PFSK-1 (cell line): ENCODE results near the gene CLEC17A. TPM values are rescaled to one million over a fixed set of nuclear protein-coding genes. Genes with fewer than 3 reads are reported as not detected.

Experiments used
- FOXP2 ChIP-seq: optimal IDR thresholded peaks from 2 replicates; pipeline ENCODE3; 2011; ENCODE audit warnings: borderline replicate concordance, control low read depth, inconsistent platforms; ENCODE audit not compliant: insufficient read depth; ENCODE audit errors: extremely low read length, extremely low read depth
- POLR2AphosphoS5 ChIP-seq: IDR thresholded peaks from 2 replicates; pipeline ENCODE4 v1.6.1; 2012; ENCODE audit warnings: low read depth, mild to moderate bottlenecking, control low read depth, low read length, moderate library complexity
- SIN3A ChIP-seq: IDR thresholded peaks from 2 replicates; pipeline ENCODE4 v1.6.1; 2012; ENCODE audit warnings: mild to moderate bottlenecking, low read length, moderate library complexity, borderline replicate concordance; ENCODE audit not compliant: insufficient read depth
- TAF1 ChIP-seq: IDR thresholded peaks from 2 replicates; pipeline ENCODE4 v1.6.1; 2012; ENCODE audit warnings: low read length, control low read depth, borderline replicate concordance; ENCODE audit not compliant: insufficient read depth
- polyA plus RNA-seq: library from polyadenylated mRNA; unstranded; fragments of >200 nt; gene quantifications from one replicate; pipeline ENCODE4 v1.2.1, GENCODE V29; 2012; ENCODE audit warnings: low read depth, missing spikeins; ENCODE audit not compliant: insufficient read length
- TF ChIP-seq, protein P1 (sequence below), 2 experiments: IDR thresholded peaks; 2 replicates each; pipeline versions ENCODE4 v1.6.1 to v1.8.0; 2011 to 2012; ENCODE audit warnings: low read depth in 2 of 2, low read length in 2 of 2, control low read depth in 1 of 2, inconsistent platforms in 1 of 2, mild to moderate bottlenecking in 1 of 2, moderate library complexity in 1 of 2; ENCODE audit not compliant: insufficient read depth in 1 of 2

The CLEC17A gene, protein sequence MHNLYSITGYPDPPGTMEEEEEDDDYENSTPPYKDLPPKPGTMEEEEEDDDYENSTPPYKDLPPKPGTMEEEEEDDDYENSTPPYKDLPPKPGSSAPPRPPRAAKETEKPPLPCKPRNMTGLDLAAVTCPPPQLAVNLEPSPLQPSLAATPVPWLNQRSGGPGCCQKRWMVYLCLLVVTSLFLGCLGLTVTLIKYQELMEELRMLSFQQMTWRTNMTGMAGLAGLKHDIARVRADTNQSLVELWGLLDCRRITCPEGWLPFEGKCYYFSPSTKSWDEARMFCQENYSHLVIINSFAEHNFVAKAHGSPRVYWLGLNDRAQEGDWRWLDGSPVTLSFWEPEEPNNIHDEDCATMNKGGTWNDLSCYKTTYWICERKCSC
- polyA plus RNA-seq = not detected

DNA sequence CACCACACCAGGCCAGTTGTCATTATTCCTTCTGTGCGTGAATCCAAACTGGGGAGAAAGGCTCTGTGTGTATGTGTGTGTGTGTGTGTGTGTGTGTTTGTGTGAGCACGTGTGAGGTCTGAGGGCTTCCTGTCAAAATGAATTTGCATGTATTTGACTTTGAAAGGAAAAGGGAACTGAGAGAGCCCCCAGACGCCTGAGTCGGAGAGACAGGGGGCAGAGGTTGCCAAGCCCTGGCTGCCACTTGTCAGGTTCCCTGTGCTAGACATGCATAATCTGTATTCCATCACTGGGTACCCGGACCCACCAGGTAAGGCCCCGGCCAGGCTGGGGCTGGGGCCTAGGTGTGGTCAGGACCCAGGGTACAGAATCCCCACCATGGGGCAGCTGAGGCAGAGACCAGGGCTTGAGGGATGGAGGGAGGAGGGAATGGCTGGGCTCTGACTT is at the start of gene CLEC17A:
TSS of gene CLEC17A (plus strand) at position 191 of the 447 bp plus-strand sequence. CDS start at position 268, 77 bp downstream.
- TF ChIP-seq, protein P1, sequence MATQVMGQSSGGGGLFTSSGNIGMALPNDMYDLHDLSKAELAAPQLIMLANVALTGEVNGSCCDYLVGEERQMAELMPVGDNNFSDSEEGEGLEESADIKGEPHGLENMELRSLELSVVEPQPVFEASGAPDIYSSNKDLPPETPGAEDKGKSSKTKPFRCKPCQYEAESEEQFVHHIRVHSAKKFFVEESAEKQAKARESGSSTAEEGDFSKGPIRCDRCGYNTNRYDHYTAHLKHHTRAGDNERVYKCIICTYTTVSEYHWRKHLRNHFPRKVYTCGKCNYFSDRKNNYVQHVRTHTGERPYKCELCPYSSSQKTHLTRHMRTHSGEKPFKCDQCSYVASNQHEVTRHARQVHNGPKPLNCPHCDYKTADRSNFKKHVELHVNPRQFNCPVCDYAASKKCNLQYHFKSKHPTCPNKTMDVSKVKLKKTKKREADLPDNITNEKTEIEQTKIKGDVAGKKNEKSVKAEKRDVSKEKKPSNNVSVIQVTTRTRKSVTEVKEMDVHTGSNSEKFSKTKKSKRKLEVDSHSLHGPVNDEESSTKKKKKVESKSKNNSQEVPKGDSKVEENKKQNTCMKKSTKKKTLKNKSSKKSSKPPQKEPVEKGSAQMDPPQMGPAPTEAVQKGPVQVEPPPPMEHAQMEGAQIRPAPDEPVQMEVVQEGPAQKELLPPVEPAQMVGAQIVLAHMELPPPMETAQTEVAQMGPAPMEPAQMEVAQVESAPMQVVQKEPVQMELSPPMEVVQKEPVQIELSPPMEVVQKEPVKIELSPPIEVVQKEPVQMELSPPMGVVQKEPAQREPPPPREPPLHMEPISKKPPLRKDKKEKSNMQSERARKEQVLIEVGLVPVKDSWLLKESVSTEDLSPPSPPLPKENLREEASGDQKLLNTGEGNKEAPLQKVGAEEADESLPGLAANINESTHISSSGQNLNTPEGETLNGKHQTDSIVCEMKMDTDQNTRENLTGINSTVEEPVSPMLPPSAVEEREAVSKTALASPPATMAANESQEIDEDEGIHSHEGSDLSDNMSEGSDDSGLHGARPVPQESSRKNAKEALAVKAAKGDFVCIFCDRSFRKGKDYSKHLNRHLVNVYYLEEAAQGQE (IDR thresholded peaks at IDR 0.05; ENCODE audit: insufficient read depth in 1 of 2, low read depth in 2 of 2, low read length in 2 of 2) = no peak
- TF ChIP-seq SIN3A (no peak), TAF1 (no peak), FOXP2 (no peak), POLR2AphosphoS5 (no peak)

DNA sequence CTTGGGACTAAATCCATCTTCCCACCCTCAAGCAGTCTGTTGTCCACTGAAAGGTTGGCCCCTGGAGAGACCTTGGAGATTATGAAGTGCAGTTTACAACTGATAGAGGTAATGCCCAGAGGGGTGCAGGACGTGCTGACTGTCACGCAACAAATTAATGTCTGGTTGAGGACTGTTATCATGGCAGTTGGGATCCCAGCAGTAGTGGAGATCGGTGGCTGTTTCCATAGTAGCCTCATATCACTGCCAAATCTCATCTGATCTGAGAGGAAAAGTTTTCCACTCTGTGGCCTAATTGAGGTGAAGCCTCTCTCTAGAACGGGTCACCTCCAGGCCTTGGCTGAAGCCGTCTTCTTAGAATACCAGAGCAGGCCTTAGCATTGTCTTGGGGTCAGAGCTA is 49.4 kb upstream of the CLEC17A start:
- TF ChIP-seq TAF1 = no peak
- TF ChIP-seq POLR2AphosphoS5 = no peak
- TF ChIP-seq SIN3A = no peak
- TF ChIP-seq, protein P1 (IDR thresholded peaks at IDR 0.05; ENCODE audit: insufficient read depth in 1 of 2, low read depth in 2 of 2, low read length in 2 of 2) = no peak
- TF ChIP-seq FOXP2 = no peak

DNA sequence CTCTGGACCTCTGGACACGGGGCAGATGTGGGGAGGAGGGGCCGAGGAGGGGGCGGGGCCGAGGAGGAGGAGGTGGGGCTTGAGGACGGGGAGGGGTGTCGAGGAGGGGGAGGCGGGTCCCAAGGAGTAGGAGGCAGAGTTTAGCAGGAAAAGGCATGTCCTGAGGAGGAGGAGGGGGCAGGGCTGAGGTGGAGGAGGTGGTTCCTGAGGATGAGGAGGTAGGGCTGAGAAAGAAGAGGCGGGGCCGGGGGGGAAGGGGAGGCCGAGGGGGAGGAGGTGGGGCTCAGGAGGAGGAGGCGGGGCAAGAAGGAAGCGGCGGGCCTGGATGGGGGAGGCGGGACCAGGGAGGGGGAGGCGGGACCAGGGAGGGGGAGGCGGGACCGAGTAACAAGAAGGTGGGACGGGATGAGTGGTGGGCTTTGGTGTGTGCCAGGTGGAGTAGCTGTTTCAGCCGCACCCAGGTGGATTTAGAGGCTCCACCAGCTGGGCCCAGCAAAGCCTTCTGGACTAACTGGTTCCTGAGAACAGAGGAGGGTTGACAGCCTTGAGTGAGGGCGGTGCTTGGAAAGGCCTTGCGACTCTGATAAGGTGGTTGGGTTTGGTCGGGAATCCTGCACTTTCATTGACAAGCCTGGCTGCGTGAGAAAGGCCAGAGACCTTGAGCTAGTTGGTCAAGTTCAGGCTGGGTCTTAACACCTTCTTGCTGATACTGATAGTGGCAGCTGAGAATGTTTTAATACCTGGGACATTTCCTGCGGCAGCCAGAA is 45.8 kb upstream of the CLEC17A start:
- TF ChIP-seq, protein P1 (IDR thresholded peaks at IDR 0.05; ENCODE audit: insufficient read depth in 1 of 2, low read depth in 2 of 2, low read length in 2 of 2) = no peak
- TF ChIP-seq FOXP2 (no peak), TAF1 (no peak), SIN3A (no peak), POLR2AphosphoS5 (no peak)

DNA sequence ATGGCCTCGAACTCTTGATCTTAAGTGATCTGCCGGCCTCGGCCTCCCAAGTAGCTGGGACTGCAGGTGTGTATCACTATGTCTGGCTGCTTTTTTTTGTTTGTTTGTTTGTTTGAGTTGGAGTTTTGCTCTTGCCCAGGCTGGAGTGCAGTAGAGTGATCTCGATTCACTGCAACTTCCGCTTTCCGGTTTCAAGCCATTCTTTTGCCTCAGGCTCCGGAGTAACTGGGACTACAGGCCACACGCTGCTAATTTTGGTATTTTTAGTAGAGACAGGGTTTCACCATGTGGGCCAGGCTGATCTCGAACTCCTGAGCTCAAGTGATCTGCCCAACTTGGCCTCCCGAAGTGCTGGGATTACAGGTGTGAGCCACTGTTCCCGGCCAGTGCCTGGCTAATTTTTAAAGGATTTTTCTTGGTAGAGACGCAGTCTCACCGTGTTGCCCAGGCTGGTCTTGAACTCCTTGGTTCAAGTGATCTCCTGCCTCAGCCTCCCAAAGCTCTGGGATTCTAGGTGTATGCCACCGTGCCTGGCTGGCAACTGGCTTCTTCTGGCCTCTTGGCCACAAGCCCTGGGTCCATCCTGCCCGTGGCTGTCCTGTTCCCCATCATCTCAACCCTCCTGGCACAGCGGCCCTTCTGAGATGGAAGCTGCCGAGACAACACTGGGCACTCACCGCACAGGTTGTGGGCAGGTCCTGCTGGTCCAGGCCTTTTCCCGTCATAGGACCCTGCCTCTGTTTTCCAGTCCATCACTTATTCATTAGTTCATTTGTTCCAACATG is 42.0 kb upstream of the CLEC17A start:
- no peak for TF ChIP-seq POLR2AphosphoS5
- TF ChIP-seq, protein P1 (IDR thresholded peaks at IDR 0.05; ENCODE audit: insufficient read depth in 1 of 2, low read depth in 2 of 2, low read length in 2 of 2) = no peak
- no peak for TF ChIP-seq SIN3A
- no peak for TF ChIP-seq TAF1
- TF ChIP-seq FOXP2 = no peak
